Subcutaneous adipose tissue (tissue), 4 donors: ENCODE measurements around the gene MYADML2. TPM values are rescaled to one million over a fixed set of nuclear protein-coding genes. Genes with fewer than 3 reads are reported as not detected.

Experiments
- total RNA-seq, 4 donors: library from RNA; depleted of rRNA; stranded (reverse); fragments of >200 nt; gene quantifications; one replicate each; pipeline ENCODE4 v1.1.0, GENCODE V29; 2016
- TF ChIP-seq, protein P1 (sequence below): fragments of 450-650 bp; IDR thresholded peaks from one replicate; pipeline ENCODE4 v1.5.1; 2016; ENCODE audit warnings: low read depth, mild to moderate bottlenecking, control low read depth, antibody characterized with exemption, moderate library complexity

MYADML2 gene
- total RNA-seq, 4 donors from 2014 or later = not detected

DNA sequence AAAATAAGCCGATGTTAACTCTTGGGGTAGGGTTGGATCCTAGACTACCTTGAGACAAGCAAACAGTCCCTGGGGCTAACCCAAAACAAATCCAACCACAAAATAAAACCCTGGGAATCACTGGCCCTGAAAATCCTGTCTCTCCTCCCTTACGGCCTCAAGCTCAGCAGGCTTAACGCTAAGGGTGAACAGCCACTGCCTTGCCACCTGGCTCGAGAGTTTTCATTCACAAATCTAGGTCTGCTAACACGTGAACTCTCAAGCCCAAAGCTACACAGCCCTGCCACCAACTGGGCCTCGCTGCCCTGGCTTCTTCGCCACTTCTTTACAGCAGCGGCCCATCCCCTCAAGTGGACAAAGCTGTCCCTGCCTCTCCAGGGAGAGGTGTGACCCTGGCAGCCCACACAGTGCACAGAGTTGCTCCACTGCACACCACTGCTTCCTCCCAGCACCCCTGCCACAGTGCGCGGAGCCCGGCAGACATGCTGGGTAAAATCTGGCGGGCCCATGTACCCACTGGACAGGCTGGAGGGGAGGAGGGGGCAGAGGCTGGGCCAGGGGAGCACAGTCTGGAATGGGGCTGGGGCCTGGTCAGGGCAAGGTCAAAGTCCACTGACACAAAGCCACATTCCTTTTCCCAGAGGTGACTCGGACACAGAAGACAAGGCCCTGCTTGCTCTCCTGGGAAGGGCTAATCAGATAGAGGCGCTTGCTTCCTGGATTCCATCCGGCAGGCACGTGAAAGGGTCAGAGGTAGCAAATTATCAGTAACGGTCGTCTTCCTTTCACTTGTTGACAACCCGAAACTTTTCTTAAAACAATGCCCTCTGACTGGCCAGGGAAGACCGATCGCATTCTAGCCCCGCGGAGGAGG is 36.8 kb downstream of the MYADML2 start:
- TF ChIP-seq, protein P1, sequence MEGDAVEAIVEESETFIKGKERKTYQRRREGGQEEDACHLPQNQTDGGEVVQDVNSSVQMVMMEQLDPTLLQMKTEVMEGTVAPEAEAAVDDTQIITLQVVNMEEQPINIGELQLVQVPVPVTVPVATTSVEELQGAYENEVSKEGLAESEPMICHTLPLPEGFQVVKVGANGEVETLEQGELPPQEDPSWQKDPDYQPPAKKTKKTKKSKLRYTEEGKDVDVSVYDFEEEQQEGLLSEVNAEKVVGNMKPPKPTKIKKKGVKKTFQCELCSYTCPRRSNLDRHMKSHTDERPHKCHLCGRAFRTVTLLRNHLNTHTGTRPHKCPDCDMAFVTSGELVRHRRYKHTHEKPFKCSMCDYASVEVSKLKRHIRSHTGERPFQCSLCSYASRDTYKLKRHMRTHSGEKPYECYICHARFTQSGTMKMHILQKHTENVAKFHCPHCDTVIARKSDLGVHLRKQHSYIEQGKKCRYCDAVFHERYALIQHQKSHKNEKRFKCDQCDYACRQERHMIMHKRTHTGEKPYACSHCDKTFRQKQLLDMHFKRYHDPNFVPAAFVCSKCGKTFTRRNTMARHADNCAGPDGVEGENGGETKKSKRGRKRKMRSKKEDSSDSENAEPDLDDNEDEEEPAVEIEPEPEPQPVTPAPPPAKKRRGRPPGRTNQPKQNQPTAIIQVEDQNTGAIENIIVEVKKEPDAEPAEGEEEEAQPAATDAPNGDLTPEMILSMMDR = no peak

DNA sequence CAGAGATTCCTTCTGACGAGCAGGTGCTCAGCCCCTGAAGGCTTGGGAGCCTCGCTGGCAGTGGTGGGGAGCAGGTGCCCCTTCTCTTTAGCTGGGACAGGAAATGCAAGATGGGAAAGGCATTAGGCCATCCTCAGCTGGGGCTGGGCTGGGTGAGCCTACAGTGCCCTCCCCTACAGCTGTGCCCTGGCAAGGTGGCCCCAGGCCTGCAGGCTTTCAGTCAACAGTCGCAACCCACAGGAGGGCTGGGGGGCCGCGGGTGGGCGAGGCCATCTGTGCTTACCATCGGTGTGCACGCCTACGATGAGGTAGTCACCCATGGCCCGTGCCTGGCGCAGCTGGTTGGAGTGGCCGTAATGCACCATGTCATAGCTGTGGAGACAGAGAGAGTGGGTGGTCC is 37.8 kb downstream of the MYADML2 start:
- TF ChIP-seq, protein P1 = no peak

- TF ChIP-seq, protein P1 = no peak
These were observed 38.2 kb downstream of the MYADML2 start for GRCh38 chr17:81908793-81909192.

DNA sequence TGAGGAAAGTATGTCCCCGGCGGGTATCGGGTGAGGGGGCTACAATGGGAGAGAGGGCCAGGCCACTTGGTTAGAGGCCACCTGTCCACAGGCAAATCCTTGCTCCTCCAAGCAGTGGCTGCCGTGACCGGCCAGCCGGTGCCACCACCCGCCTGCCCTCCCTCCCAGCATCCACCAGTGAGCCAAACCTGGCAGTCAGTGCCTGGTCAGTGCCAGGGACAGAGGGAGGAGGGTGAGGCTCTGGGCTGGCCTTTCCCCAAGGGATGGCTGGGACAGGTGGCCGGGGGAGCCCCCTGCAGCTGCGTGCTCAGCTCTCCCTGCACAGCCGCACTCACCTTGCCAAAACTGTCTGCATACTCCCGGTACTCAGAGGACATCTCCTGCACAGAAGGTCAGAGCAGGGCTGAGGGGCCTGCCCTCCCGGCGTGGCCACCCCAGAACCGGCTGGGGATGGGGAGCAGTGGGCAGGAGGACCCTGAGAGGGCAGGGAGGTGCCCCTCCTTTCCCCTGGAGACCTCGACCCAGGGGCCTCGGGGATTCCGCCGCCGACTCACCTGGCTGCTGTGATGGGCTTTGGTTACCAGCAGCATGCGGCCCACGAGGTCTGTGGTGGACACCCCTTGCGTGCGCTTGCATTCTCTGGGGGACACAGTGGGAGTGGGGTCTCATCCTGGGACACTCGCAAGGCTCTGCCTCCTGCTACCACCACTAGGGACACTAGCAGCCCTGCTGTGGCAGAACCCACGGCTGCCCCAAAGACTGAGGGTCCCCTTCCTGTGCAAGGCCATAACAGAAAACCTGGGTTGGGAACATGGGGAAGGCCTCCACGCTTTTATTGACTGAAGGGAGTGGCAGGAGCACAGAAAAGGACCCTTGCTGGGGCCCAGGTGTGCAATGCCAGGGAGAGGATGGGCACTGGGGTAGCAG is 39.6 kb downstream of the MYADML2 start:
- TF ChIP-seq, protein P1 = no peak

- TF ChIP-seq, protein P1 = no peak
These were observed 40.4 kb downstream of the MYADML2 start for GRCh38 chr17:81906476-81907218.

- TF ChIP-seq, protein P1 = no peak
These were observed 41.0 kb downstream of the MYADML2 start for GRCh38 chr17:81905993-81906392.
